Fibroblast of mammary gland (primary cell): ENCODE measurements around the gene FOSB.
"Not testable (repeated sequence)": the region's sequence is repeated elsewhere in the genome, so short reads cannot be mapped to it uniquely, and the experiment has no call there.

Experiments
- DNase-seq: peaks from one replicate; pipeline ENCODE4 v3.0.0-alpha.2; 2010; ENCODE audit warnings: low read depth
- H3K4me3 ChIP-seq: 2 replicates; pipeline ENCODE4 v1.5.1; 2011; ENCODE audit warnings: low read depth, mild to moderate bottlenecking, low read length, moderate library complexity; ENCODE audit not compliant: control insufficient read depth
- TF ChIP-seq, protein P1 (sequence below): conservative IDR thresholded peaks from 2 replicates; pipeline ENCODE4 v1.5.1; 2011; ENCODE audit warnings: low read depth, low read length, inconsistent platforms; ENCODE audit not compliant: control insufficient read depth, insufficient read depth

Gene FOSB

DNA sequence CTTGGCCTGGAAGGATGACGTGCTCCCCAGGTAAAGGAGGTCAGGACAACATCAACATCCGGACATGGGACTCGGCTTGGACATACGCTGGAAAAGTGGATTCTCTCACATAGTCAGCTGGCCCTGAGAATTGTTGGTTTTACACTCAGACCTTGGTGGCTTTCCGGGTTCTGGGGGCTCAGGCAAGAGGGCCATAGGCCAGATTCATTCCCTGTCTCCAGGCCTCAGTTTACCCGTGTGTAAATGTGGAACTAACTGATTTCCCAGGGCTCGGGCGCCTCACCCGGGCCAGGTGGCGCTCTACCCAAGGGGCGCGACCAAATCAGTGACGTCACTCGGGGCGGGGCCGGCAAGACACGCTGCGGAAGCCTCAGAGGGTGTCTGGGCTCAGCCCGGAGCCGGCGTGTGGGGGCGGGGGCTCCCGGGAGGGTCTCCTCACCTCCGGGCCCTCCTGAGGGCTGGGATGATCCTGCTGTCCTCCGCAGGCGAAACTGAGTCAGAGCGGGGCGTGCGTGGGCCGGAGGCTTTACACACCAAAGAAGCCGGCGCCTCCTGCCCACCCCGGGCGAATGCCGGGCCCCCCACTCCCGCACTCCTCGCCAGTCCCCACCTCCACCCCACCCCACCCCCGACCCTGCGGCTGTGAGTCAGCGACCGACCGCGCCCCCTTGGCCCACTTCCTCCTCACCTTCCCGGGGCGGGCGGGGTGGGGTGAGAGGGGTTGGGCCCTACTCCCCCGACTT lies 38.6 kb downstream of the FOSB start:
- TF ChIP-seq, protein P1, sequence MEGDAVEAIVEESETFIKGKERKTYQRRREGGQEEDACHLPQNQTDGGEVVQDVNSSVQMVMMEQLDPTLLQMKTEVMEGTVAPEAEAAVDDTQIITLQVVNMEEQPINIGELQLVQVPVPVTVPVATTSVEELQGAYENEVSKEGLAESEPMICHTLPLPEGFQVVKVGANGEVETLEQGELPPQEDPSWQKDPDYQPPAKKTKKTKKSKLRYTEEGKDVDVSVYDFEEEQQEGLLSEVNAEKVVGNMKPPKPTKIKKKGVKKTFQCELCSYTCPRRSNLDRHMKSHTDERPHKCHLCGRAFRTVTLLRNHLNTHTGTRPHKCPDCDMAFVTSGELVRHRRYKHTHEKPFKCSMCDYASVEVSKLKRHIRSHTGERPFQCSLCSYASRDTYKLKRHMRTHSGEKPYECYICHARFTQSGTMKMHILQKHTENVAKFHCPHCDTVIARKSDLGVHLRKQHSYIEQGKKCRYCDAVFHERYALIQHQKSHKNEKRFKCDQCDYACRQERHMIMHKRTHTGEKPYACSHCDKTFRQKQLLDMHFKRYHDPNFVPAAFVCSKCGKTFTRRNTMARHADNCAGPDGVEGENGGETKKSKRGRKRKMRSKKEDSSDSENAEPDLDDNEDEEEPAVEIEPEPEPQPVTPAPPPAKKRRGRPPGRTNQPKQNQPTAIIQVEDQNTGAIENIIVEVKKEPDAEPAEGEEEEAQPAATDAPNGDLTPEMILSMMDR = peak; percentile 16
- peak overlapping the region; percentile 93 for H3K4me3 ChIP-seq
- peak; percentile 85 for DNase-seq

DNA sequence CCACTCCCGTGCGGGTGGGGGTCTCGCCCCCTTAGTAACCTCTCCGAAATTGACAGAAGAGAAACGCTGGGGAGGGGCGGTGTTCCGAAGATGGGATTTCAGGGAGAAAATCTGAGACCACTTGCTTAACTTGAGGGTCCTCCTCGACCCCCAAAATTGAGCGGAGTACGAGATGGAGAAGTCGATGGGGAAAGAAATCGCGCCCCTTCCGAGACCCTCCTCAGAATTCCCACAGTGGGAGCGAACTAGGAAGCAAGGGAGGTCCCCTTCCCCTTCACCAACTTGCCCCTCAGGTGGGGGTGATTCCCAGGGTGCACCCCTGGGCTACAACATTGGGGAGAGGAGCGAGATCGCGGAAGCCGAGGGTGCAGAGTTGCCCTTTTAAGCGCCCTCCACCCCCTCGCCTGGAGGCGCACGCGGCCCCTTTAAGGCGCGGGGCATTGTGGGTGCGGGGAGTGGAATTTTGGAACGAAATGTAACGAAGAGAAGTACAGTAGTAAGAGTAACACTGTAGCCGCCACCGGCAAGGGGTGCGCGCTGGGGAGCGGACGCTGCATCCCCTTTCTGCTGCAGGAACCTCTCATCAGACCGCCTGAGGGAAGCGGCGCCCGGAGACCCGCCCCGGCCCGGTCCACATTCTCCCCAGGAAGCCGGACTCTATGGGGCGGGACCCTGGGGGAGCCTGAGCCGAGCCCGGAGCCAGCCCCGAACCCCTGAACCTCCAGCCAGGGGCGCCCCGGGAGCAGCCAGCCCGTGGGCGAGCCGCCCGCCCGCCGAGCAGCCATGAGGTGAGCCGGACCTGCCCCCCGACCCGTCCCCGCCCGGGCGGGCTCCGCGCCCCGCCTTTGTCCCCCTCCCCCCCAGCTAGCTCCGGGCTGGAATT lies 39.4 kb downstream of the FOSB start, which contains the start of gene VASP:
Gene VASP, plus strand, starts transcription at position 491 of the 883 bp plus-strand sequence. Its CDS starts 293 bp downstream, at position 784.
- DNase-seq = peak; percentile 76
- H3K4me3 ChIP-seq = peak within 1 kb of the TSS; percentile 93
- TF ChIP-seq, protein P1 = no peak

DNA sequence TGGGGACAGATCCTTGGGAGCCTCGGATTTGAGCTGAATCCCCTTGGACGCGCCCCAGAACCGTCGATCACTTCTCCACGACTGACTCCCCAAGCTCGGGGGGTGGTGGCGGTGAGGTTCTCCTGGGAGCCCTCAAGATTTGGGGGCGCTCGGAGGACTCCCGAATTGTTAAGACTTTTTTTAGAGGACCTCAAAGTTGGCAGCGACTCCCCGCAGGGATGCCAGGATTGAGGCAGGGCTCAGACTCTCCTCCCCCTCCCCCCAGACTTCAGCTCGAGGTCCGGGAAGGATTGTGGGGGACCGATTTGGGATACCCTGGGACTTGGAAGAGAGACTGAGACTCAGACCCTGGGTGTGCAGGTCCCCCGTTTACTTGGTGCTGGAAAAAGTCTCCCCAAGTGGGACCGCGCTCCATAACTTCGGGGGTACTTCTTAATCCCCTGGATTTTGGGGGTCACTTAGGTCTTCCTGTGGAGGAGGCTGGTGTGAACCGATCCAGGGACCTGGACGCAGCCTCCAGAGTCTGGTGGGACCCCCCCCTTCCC lies 40.1 kb downstream of the FOSB start:
- H3K4me3 ChIP-seq = peak overlapping the region; percentile 93
- TF ChIP-seq, protein P1 = no peak
- DNase-seq = no peak

DNA sequence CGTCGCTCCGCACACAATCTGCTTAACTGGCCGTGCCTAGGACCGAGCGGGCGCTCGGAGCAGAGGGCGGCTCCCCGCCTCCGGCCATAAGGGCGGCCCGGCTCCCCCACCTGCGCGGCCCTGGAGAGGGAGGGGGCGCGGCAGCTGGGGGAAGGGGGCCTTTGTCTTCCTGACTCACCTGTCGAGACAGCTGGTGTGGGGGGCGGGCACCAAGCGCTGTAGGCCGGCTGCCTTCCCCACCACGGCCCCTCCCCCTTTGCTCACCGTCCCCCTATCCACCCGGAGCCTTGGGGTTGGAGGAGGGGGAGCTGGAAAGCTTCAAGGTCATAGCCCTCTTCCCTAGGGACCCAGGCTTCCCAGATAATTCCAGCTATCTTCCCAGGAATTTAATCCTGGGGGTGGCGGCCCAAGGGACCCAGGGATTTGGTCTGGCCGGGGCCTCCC lies 40.6 kb downstream of the FOSB start:
- DNase-seq = no peak
- TF ChIP-seq, protein P1 = no peak
- peak overlapping the region; percentile 93 for H3K4me3 ChIP-seq

DNA sequence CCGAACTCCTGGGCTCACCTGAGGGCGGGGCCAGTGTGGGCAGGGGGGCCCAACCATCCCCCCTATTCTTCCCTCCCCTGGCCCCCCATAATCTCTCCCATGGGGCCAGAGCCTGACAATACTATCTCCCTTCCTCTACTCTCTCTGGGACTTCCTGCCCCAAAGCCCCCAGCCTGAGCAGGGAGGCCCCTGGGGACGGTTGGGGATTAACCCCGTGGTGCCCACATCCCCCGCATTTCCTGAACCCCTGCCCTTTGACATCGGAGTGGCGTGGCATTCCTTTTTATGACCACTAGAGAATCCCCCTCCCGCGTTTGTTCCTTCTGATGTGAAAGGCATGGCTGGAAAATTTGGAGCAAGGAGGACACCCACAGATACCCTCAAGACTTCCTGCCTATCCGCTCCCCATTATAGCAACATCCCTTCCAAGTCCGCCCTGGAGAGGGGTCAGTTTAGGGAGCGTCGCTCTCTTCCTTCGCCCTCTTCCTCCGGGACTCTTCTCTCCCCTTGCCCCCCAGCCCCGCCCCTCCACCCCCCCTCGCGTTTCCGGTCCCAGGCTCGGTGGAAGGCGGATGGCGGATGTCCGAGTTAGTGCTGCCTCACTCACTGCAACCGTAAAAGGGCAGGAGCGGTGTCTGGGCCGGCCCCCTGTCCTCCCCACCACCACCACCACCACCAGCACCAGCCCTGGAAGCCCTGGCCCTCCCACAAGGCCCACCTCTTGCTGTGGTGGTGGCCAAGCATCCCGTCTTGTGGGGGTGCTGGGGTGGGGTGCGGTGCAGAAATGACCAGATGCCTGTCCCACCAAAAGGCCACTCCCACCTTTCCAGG lies 41.3 kb downstream of the FOSB start:
- H3K4me3 ChIP-seq = peak overlapping the region; percentile 93
- peak; percentile 48 for DNase-seq
- TF ChIP-seq, protein P1 = no peak

DNA sequence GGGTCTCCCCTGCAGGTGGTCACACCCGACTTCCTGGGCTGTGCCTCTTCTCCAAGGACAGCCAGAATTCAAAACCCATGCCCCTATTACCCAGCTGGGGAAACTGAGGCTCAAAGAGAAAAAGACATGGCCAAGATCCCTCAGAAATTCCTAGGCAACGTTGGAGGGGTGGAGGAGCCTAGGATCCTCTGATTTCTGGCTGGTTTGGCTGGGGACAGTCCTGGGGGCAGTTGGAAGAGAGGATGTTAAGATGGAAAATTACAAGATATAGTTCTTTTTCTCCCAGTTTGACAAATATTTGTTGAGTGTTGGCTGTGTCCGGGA lies 41.9 kb downstream of the FOSB start:
- H3K4me3 ChIP-seq = peak overlapping the region; percentile 38
- TF ChIP-seq, protein P1 = no peak
- DNase-seq = no peak

DNA sequence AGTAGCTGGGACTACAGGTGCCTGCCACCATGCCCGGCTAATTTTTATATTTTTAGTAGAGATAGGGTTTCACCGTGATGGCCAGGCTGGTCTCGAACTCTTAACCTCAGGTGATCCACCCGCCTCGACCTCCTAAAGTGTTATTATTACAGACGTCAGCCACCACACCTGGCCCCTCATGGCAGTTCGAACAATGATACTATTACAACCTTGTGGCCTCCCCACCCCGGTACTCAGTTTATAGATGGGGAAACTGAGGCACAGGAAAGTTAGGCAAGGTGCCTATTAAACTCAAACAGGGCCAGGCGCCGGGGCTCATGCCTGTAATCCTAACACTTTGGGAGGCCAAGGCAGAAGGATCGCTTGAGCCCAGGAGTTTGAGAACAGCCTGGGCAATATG lies 42.6 kb downstream of the FOSB start:
- not testable (repeated sequence) for H3K4me3 ChIP-seq, DNase-seq
